GM21825 (cell line): Measurements from ENCODE around the gene EFEMP2.
"Not testable (repeated sequence)": the region's sequence is repeated elsewhere in the genome, so short reads cannot be mapped to it uniquely, and the experiment has no call there.

Experiments
- ATAC-seq: cut with Tn5 transposase; IDR thresholded peaks from one replicate; pipeline ENCODE4 v1.9.1; 2021; ENCODE audit warnings: mild to moderate bottlenecking, moderate library complexity; ENCODE audit not compliant: unreplicated experiment

Gene EFEMP2

GRCh38 chr11:65833297-65834030 lies 39.1 kb downstream of the EFEMP2 start, which contains the start of gene SNX32:
Gene SNX32 (plus strand): TSS chr11:65833963. CDS start chr11:65834066, 103 bp downstream.
- ATAC-seq = peak; percentile 94

- not testable (repeated sequence) for ATAC-seq
Observed at GRCh38 chr11:65832231-65832630, 40.4 kb downstream of the EFEMP2 start.

GRCh38 chr11:65829459-65829858 lies 43.1 kb downstream of the EFEMP2 start:
- no peak for ATAC-seq

GRCh38 chr11:65826984-65827735 lies 45.4 kb downstream of the EFEMP2 start:
- no peak for ATAC-seq

- no peak for ATAC-seq
Observed at GRCh38 chr11:65822776-65823528, 49.6 kb downstream of the EFEMP2 start.

- no peak for ATAC-seq
Observed at GRCh38 chr11:65821107-65821506, 51.5 kb downstream of the EFEMP2 start.

- peak; percentile 91 for ATAC-seq
Observed at GRCh38 chr11:65817835-65818680, 54.5 kb downstream of the EFEMP2 start.

GRCh38 chr11:65817312-65817834 lies 55.2 kb downstream of the EFEMP2 start:
- no peak for ATAC-seq

GRCh38 chr11:65816696-65817095 lies 55.9 kb downstream of the EFEMP2 start:
- no peak for ATAC-seq
